BLaER1 (cell line): ENCODE data around the gene SATB2.

Source experiments
- H3K27ac ChIP-seq: shearing (Covaris generic); formaldehyde crosslinking; 2 replicates; pipeline ENCODE4 v1.8.1; 2022
- H3K27me3 ChIP-seq: shearing (Covaris generic); formaldehyde crosslinking; 2 replicates; pipeline ENCODE4 v1.8.1; 2022
- H3K36me3 ChIP-seq: shearing (Covaris generic); formaldehyde crosslinking; 2 replicates; pipeline ENCODE4 v1.8.1; 2022
- H3K4me1 ChIP-seq: shearing (Covaris generic); formaldehyde crosslinking; 2 replicates; pipeline ENCODE4 v1.8.1; 2022
- H3K4me2 ChIP-seq: shearing (Covaris generic); formaldehyde crosslinking; 2 replicates; pipeline ENCODE4 v1.8.1; 2022
- H3K4me3 ChIP-seq: shearing (Covaris generic); formaldehyde crosslinking; 2 replicates; pipeline ENCODE4 v1.8.1; 2022
- H3K9ac ChIP-seq: shearing (Covaris generic); formaldehyde crosslinking; 2 replicates; pipeline ENCODE4 v1.8.1; 2022
- H3K9me3 ChIP-seq: shearing (Covaris generic); formaldehyde crosslinking; 2 replicates; pipeline ENCODE4 v1.8.1; 2022
- H4K20me1 ChIP-seq: shearing (Covaris generic); formaldehyde crosslinking; 2 replicates; pipeline ENCODE4 v1.8.1; 2022
- Cebpa-rat ChIP-seq: shearing (Covaris generic); IDR thresholded peaks from 2 replicates; pipeline ENCODE4 v1.8.1; 2022

Gene SATB2

GRCh38 chr2:199279146-199279545 lies 178.6 kb downstream of the SATB2 start:
- Histone ChIP-seq H4K20me1 (no peaks in the 10 kb centered on the region), H3K4me2 (no peak overlapping the region), H3K27ac (no peak overlapping the region), H3K4me3 (no peak overlapping the region), H3K27me3 (no peaks in the 10 kb centered on the region), H3K4me1 (no peaks in the 10 kb centered on the region), H3K36me3 (no peaks in the 10 kb centered on the region), H3K9ac (no peak overlapping the region), H3K9me3 (no peaks in the 10 kb centered on the region)
- TF ChIP-seq Cebpa-rat, result no peak

GRCh38 chr2:199278099-199278498 lies 179.6 kb downstream of the SATB2 start:
- no peak overlapping the region for H3K9ac ChIP-seq
- H3K4me1 ChIP-seq, result no peaks in the 10 kb centered on the region
- no peak overlapping the region for H3K4me2 ChIP-seq
- H3K27me3 ChIP-seq, result no peaks in the 10 kb centered on the region
- no peak overlapping the region for H3K4me3 ChIP-seq
- TF ChIP-seq Cebpa-rat, result no peak
- no peaks in the 10 kb centered on the region for H4K20me1 ChIP-seq
- no peaks in the 10 kb centered on the region for H3K9me3 ChIP-seq
- no peaks in the 10 kb centered on the region for H3K36me3 ChIP-seq
- no peak overlapping the region for H3K27ac ChIP-seq

DNA sequence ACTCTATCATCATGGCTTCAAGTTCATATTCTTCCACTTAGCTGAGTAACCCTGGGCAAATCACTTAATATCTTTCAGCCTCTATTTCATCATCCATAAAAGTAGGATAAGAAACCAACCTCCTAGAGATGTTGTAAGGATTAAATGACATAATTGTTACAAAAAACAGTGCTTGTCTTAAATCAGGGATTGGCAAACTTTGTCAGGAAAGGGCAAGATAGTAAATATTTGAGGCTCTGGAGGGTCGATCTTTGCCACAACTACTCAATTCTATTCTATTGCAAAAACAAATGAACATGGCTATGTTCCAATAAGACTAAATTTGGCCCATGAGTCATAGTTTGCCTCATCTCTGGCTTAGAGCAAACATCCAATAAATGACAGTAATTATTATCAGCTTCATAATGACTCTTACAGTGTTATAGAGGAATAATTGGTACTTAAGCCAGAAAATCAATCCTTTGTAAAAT lies 184.7 kb downstream of the SATB2 start:
- no peak overlapping the region for H3K4me3 ChIP-seq
- no peaks in the 10 kb centered on the region for H3K4me1 ChIP-seq
- no peak for TF ChIP-seq Cebpa-rat
- H3K9ac ChIP-seq, result no peak overlapping the region
- H3K4me2 ChIP-seq, result no peak overlapping the region
- no peaks in the 10 kb centered on the region for H3K9me3 ChIP-seq
- H3K36me3 ChIP-seq, result no peaks in the 10 kb centered on the region
- H4K20me1 ChIP-seq, result no peaks in the 10 kb centered on the region
- no peaks in the 10 kb centered on the region for H3K27me3 ChIP-seq
- H3K27ac ChIP-seq, result no peak overlapping the region

DNA sequence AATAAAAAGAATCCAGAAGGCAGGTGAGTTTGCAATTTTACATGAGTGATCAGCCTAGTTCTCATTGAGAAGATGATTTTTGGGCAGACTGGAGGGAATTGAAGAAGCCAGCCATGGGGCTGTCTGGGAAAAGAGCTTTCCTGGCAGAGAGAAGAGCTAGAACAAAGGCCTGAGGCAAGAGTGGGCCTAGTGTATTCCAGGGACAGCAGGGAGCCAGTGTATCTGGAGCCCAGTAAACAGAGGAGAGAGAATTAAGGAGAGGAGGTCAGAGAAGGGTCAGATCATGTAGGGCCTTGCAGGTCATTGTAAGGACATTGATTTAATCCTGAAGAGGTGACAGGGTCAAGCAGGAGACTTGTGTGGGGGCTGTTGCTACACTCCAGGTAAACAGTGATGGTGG lies 195.8 kb downstream of the SATB2 start:
- Histone ChIP-seq H3K4me3 (no peak overlapping the region), H3K36me3 (no peaks in the 10 kb centered on the region), H3K4me2 (no peak overlapping the region), H4K20me1 (no peaks in the 10 kb centered on the region), H3K9ac (no peak overlapping the region), H3K27me3 (no peaks in the 10 kb centered on the region), H3K4me1 (no peaks in the 10 kb centered on the region), H3K27ac (no peak overlapping the region), H3K9me3 (peaks cover 33% of the 10 kb centered on the region)
- TF ChIP-seq Cebpa-rat, result no peak

DNA sequence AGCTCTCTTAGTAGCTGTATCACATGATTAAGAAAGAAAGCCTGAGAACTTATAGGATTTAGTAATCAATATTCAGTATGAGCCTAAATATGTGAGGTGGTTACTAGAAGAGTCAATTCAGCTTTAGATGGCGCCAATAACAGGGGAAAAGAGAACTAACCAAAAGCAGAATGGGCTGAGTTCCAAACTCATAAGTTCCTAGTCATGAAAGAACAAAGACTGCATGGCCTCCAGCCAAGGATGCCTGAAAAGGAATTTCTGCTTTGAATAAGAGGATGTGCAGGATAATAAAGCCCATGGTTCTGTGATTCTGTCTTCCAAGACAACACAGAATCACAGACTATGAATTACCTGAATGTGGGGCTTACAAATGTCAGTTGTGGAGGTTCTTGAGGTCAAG lies 196.5 kb downstream of the SATB2 start:
- H3K4me1 ChIP-seq, result no peaks in the 10 kb centered on the region

DNA sequence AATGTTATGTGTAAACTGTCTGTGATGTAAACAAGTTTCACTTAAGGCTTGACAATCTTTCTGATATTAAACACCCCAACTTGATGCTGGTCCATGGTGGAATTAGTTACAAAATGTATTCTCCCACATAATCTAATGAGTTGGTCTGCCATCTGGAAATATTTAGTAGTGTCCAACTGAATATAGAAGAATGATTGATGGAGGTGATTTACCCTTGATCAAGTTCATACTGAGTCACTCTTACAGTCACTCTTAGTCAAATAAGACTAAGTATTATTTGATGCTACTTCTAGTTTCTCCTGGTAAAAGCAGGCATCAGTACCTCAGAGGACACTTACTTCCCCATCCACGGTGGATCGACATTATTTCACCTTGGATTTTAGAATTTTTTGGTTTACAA lies 198.1 kb downstream of the SATB2 start:
- Histone ChIP-seq H3K27me3 (no peaks in the 10 kb centered on the region), H3K4me3 (no peak overlapping the region), H3K27ac (no peak overlapping the region), H3K9ac (no peak overlapping the region), H4K20me1 (no peaks in the 10 kb centered on the region), H3K36me3 (no peaks in the 10 kb centered on the region), H3K9me3 (peaks cover 33% of the 10 kb centered on the region), H3K4me2 (no peak overlapping the region), H3K4me1 (no peaks in the 10 kb centered on the region)
- no peak for TF ChIP-seq Cebpa-rat

More for the DNA sequence above, 196.5 kb downstream of the SATB2 start:
- H4K20me1 ChIP-seq, result no peaks in the 10 kb centered on the region
- no peak overlapping the region for H3K27ac ChIP-seq
- no peaks in the 10 kb centered on the region for H3K27me3 ChIP-seq
- no peak for TF ChIP-seq Cebpa-rat
- H3K36me3 ChIP-seq, result no peaks in the 10 kb centered on the region
- peaks cover 33% of the 10 kb centered on the region for H3K9me3 ChIP-seq
- H3K9ac ChIP-seq, result no peak overlapping the region
- no peak overlapping the region for H3K4me3 ChIP-seq
- H3K4me2 ChIP-seq, result no peak overlapping the region

DNA sequence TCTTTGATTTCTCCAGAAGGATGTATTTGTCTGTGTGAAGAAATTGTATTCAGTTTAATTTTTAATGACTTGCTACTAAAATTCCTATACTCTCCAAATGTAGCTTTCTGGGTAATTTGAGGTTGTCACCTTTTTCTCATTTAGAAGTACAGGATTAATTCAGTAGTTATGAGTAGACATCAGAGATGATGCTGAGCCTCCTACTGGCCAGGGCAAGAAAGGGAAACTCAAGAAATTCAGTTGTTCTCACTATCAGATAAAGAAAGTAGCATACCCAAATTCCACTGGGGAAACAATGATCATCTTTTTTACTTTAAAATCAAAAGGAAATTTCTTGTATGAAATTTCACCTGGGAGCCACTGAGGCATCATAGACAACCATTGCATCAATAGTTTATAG lies 199.4 kb downstream of the SATB2 start:
- Histone ChIP-seq H3K9ac (no peak overlapping the region), H3K4me3 (no peak overlapping the region), H3K27me3 (no peaks in the 10 kb centered on the region), H3K4me1 (no peaks in the 10 kb centered on the region), H3K36me3 (no peaks in the 10 kb centered on the region), H3K27ac (no peak overlapping the region), H4K20me1 (no peaks in the 10 kb centered on the region), H3K9me3 (peaks cover 22% of the 10 kb centered on the region), H3K4me2 (no peak overlapping the region)
- TF ChIP-seq Cebpa-rat, result no peak

GRCh38 chr2:199257261-199258224 lies 200.2 kb downstream of the SATB2 start:
- no peak overlapping the region for H3K4me3 ChIP-seq
- no peaks in the 10 kb centered on the region for H3K36me3 ChIP-seq
- no peak for TF ChIP-seq Cebpa-rat

DNA sequence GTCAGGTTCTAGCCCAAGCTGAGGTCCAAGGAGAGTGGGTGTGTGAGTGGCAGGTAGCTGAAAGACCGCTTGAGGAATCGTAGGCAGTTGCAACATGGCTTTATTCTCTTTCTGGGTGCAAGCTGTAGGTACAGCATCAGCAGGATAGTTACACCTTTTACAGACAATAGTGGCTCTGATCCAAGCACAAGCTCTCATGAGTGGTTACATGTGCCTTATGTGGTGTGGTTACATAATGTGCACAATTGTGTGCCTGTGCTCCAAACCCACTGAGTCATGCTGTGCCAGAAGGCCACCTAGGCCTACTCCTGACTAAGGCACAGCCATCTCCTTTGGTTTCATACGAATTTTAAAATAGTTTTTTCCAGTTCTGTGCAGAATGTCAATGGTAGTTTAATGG lies 227.6 kb downstream of the SATB2 start:
- H3K9ac ChIP-seq, result no peak overlapping the region
- H3K4me3 ChIP-seq, result no peak overlapping the region
- H4K20me1 ChIP-seq, result no peaks in the 10 kb centered on the region
- no peak for TF ChIP-seq Cebpa-rat
- no peak overlapping the region for H3K27ac ChIP-seq
- H3K4me1 ChIP-seq, result no peaks in the 10 kb centered on the region
- no peaks in the 10 kb centered on the region for H3K36me3 ChIP-seq
- H3K27me3 ChIP-seq, result no peaks in the 10 kb centered on the region
- H3K4me2 ChIP-seq, result no peak overlapping the region
- H3K9me3 ChIP-seq, result peaks cover 6% of the 10 kb centered on the region; the same call in 1 of the 2 replicates

More at GRCh38 chr2:199257261-199258224, 200.2 kb downstream of the SATB2 start:
- Histone ChIP-seq H3K9me3 (peaks cover 15% of the 10 kb centered on the region), H3K9ac (no peak overlapping the region), H3K4me2 (no peak overlapping the region), H3K27me3 (no peaks in the 10 kb centered on the region), H3K27ac (no peak overlapping the region), H4K20me1 (no peaks in the 10 kb centered on the region), H3K4me1 (no peaks in the 10 kb centered on the region)
